HG03095 (cell line): ENCODE measurements around the gene B3GNT3.

Source experiments
- ATAC-seq: cut with Tn5 transposase; IDR thresholded peaks from one replicate; pipeline ENCODE4 v1.9.1; 2021; ENCODE audit warnings: moderate library complexity; ENCODE audit not compliant: unreplicated experiment

B3GNT3 gene

DNA sequence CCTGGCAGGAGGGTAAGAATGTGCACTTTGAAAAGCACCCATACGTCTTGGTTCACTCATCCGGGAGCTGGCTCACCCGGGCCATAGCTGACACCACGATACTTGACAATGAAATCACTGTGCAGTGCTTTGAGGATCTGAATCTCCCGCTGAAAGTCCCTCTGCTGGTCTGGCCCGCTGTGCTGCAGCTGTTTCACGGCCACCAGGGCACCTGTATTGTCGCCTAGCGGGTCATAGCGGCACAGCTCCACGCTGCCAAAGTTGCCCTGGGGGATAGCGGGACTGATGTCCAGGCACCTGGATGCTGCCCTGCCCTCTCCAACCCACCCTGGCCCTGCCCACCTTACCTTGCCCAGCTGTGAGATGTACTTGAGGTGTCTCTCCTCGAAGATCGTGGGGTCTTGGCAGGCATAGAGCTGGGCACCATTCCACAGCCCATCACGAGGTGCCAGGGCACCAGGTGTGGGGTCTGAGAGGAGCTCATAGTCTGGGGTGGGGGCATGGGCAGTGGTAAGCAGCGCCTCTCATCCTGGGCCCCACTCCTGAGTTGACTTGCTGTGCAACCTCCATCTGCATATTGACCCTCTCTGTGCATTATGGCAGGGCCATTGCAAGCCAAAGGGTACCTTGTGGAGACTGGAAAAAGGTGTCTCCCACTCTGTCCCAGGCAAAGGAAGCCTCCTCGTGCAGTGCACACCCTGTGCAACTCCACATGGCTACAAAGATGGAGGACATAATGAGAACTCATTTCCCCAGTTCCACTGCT is 37.7 kb downstream of the B3GNT3 start:
- ATAC-seq = no peak

DNA sequence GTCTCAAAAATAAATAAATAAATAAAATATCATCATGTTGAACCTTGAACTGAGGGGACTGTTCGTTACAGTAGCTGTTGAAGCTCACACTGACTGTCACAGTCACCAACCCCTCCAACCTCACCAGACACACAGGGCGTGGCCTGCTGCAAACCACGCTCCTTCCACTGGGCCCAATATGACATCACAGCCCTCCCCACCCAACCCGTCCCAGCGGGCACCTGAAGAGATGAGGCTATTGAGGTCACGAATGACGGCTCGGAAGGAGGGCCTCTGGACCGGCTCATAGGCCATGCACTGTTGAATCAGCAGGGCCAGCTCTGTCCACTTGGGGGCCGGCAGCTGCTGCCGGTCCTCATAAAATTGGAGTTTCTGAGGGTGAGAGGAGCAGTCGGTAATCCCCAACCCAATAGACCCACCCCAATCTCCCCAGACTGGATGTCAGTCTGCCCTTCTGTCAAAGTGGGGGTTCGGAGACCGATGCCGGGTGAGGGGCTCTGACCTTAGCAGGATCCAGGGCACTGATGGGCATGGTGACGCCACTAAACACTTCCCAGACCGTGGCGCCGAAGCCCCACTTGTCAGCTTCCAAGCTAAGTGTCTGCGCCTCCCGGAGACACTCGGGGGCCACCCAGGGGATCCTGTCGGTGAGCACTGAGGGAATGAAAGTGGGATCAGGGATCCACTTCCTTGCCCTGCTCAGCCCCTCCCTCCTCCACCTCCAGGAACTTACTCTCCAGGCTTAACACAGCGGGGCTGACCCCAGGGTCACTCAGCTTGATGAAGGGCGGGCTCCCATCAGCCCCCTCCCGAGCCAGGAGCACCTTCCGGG is 39.6 kb downstream of the B3GNT3 start:
- no peak for ATAC-seq

DNA sequence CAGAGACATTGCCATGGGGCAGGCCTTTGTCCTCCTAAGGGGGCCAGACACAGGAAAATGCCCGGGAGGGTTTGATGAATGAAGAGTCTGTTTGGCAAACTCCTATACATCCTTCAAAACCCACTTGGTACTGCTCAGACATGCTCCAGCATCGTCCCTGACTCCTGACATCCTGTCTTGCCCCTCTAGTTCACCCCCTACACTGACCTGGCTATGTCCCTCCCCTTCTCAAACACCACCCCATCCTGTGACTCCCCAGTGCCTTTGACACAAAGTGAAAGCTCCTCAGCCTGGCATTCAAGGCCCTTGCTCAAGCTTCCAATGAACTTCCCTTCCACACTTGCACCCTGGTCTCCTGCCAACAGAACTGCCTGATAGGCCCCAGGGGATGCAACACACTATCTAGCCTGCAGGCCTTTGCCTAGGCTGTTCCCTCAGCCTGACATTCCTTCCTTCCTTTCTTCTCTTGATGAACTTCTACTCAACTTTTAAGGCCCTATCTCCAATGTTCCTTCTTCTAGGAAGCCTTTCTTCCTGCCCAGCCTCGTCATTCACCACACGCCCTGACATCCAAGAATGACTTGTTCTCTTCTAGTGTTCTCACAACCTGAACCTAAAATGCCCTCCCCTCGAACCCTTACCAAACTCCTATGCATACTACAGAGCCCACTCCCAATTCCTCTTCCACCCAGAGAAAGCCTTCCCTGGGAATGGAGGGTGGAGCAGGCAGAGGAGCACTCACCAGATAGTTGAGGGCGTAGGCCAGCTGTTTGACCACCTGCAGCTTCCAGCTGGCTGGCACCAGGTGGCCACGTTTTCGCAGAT is 40.5 kb downstream of the B3GNT3 start:
- ATAC-seq = no peak

DNA sequence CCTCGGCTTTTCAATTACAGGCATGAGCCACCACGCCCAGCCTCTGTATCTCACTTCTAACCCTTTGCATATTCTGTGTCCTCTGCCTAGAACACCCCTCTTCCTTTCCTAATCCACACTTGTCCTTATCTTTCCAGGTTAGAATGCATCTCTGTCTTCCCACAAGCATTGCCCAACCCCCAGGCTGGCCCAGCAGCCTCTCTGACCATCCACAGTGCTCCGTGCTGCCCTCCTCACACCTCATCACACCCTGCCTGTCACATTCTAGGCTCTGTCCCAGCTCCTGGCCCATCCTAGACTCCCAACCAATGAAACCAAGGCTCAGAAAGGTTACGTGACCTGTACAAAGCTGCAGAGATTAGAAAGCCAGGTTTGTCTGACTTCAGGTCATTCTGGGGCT is 41.6 kb downstream of the B3GNT3 start:
- ATAC-seq = no peak

DNA sequence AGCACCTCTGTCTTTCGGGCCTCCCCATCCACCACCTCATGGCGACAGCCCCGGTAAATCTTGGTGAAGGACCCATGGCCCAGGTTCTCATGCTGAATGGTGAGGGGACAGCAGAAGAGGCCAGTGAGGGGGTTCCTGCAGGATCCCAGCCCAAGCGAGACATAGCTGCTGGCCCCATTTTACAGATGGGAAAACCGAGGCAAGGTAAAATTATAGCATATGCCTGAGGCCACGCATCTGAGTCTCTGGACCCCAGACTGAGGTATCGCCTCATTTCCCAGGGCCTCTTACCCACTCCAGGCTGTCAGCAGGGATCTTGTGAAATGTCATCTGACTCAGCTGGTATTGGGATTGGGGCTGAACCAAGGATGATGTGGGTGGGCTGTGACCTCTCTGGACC is 43.0 kb downstream of the B3GNT3 start:
- no peak for ATAC-seq

DNA sequence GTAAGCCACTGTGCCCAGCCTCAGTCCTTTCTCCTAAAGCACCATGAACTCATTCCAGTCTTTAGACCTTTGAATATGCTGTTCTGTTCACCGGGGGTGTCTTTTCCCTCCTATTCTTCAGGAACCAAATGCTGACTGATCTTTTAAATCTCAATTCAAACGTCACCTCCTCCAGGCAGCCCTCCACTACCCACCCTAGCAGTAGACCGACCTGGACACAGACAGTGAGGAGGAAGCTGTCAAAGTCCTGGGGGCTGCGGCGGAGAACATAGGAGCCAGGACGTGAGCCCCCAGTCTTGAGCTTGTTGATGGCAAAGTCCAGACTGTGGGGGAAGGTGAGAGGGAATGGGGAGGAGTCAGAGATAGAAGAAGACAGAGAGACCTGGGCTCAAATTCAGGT is 45.1 kb downstream of the B3GNT3 start:
- ATAC-seq = no peak

DNA sequence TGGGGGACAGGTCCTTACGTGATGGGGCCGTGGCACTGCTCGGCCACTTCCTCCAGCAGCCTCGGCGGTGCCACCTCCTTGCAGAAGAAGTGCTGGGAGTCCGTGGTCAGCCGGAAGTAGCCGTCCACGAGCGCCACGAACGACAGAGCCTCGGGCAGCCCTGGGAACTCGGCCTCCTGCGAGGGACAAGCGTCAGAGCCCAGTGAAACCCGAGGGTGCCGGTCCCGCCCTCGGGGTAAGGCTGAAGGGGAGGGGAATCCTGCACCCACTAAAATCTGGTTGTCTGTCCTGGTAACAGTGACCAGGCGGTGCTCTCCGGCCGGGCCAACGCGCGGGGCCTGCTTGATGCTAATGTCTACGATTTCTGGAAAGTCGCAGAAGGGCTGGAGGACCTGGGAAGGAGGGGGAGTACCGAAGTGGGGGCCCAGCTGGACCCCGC is 46.5 kb downstream of the B3GNT3 start:
- no peak for ATAC-seq

DNA sequence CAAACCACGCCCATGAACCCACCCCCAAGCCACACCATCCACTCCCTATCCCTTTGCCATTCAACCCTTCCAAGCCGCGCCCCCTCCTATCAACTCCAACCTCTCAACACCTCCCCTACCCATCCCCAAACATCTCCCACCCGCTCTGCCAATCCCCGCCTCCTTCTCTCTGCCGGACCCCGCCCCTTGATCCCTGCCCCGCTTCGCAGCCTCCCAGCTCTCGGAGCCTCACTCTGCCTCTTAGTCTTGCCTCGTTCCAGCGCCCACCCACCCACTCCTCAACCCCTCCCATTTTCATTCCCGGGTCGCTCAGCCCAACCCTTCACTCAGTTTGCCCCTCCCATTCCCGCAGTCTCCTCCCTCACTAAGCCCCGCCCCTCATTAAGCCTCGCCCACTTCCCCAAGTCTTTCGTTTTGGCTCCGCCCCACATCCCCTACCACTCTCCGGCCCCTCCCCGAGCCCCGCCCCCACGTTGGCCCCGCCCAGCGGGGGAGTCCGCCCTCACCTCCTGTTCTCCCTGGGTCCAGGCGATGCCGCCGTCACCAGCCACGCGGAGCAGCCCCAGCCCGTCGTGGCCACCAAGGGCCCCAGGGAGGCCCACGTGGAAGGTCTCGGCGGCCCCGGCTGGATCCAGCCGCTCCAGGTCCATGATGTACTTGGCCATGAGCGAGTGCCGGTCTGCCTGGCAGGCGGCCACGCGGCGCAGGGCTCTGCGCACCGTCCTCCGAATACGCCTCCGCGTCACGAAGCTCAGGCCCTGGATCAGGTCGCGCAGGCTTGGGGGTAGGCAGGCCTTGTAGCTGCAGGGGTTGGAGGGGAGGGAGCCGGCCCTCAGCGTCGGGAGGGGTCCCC is 47.1 kb downstream of the B3GNT3 start:
- ATAC-seq = no peak

DNA sequence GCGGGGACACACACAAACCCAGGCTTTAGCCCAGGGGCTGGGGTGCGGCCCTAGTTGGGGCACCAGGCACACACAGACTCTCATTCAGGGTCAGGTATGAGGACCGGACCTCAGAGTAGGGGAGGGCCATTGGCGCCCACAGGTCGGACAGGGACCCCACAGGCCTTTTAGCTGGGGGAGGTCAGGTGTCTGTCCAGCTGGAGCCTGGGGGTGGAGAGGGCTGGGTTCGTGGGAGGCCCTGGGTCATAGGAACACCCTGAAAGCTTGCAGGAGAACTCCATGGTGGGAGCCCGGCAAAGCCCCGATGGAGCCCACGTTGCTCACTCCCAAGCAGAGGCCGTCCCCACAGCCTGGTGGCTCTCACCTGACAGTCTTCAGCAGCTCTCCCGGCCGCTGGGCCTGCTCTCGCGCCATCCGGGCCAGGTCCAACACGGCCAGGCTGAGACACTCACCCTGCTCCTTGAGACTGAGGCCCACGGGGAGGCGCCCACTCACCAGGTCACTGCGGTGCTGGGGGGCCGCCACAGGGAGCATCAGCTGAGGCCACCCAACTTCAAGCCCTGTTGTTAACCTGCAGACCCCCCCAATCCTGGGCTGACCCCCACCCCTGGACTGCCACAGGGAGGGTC is 47.8 kb downstream of the B3GNT3 start:
- no peak for ATAC-seq

DNA sequence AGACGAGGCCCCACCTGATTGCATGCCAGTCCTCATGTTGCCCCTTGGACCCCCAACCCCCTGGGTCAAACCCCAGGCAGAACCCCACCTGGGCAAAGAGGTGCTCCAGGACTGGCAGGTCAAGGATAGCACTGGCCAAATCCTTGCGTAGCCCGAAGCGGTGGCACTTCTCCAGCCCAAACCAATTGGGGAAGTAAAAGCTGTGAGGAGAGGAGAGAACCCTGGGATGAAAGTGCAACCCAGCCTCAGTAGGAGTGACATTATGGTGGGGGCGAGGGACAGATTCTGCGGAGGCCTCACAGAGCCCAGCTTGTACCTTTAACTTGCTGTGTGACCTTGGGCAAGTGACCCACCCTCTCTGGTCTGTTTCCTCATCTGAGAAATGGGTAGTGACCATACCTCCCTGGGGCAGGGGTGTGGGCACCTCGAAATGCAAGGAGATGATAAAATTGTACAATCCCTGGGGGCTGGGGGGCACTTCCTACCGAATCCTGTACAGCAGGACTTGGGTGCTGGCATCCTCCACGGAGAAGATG is 48.4 kb downstream of the B3GNT3 start:
- no peak for ATAC-seq

DNA sequence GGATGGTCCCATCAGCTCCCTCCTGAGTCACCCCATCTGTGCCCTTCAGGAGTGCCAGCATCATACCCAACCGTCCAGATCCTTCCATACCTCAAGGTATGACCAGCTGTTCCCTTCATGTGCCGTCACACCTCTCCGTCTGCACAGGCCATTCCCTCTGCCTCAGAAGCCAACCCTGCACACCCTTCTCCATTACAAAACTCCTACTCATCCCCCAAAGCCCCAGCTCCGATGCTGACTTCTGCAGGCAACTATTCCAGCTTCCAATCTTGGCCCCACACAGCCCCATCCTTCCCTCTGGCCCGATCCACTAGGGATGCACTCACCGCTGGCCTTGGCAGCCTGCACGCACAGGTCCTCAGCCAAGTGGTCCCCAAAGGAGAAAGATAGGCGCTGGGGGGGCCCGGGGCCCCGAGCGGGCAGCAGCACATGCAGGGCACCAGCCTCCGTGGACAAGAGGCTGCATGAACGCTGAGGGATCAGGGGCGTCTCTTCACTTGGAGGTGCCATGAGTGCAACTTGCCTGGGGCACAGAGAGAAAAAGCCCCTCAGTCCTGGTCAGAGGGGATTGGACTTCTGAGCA is 49.1 kb downstream of the B3GNT3 start:
- no peak for ATAC-seq

DNA sequence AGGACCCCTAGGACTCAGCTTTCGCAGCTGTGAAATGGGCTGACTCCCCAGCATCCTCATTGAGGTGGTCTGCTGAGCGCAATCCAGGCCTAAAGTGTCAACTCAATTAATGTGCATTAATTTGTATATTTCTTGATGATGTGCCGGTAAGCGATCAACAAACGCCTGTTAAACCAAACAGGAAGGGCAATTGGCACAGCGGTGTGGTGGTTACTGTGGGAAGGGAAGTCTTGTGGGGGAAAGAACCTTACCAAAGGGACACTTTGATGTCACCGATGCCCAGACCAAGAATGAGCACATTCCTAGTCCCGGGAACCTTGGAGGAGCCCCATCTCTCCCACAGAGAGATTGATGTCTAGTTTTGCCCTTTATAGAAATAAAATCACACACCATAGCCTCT is 51.2 kb downstream of the B3GNT3 start:
- ATAC-seq = no peak

DNA sequence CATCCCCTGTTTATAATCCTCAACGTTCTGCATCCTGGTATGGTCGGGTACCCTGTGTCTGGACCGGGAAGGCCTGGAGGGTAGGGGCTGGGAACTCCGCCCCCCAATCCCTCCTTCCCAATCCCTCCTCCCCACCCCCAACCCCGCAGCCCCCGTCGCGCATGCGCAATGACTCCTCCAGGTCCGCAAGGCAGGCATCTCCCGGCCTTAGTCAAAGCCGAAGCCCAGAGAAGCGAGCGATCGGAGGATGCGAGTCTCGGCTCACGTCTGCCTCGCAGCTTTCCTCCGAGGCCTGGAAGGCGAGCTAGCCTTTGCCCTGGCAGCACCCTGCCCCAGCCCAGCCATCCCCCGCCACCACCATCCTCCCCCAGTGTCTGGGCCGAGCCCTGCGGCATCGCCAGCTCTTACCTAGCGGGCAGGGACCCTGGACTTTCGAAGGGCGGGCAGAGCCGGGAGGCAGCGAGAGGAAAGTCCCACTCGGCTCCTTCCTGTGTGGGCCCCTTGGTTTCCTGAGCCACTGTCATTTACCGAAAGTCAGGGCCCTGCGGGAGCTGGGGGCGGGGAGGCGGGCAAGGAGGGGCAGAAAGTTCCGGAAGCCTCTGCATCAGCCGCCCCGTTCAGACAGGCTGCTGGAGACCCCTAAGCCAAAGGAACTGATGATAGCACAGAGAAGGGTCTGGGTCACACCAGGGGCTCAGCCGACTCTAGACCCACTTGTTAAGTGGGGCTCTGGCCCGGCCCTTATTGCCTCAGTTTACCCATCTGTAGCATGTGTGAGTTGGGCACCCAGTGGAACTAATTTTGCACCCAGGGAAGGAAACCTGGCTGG is 52.8 kb downstream of the B3GNT3 start, which contains the start of gene JAK3:
JAK3 (minus strand) TSS at position 445 of the 829 bp plus-strand sequence. CDS start 3,565 bp downstream, outside the sequence.
- ATAC-seq = peak; percentile 47

DNA sequence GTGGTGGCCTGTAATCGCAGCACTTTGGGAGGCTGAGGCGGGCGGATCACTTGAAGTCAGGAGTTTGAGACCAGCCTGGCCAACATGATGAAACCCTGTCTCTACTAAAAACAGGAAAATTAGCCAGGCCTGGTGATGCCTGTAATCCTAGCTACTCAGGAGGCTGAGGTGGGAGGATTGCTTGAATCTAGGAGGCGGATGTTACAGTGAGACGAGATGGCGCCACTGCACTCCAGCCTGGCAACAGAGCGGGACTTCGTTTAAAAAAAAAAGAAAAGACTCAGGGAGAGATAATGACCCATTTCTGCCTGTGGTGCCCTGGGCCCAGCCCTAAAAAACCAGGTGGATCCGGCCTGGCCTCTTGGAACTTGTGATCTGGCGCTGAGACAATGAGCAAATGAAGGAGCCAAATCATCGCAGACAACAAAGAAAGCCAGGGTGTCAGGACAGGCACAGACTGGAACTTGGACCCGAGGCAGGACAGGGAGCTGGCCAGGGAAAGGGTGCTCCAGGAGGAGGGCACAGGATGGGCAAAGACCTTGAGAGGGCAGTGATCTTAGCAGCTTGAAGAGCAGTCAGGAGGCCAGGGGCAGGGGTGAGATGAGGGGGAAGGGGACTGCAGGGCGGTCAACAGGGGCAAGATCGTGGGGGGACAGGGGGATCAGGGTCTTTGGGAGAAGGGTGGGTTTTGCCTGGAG is 53.8 kb downstream of the B3GNT3 start:
- ATAC-seq = no peak

DNA sequence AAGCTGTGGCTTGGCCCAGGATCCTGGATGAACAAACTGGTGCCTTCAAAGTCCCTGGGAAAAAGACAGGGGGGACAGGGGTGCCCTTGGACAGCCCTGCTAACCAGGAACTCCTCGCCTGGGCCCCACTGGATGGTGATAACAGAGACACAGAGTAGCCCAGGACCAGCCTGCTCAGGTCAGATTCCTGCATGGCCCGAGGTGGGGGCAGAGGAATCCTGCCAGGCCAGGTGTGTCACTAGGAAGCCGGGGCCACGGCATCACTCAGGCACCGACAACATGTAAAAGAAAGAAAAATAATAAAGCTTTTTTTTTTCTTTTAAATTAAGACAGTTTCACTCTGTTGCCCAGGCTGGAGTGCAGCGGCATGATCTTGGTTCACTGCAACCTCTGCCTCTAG is 59.1 kb downstream of the B3GNT3 start:
- no peak for ATAC-seq

DNA sequence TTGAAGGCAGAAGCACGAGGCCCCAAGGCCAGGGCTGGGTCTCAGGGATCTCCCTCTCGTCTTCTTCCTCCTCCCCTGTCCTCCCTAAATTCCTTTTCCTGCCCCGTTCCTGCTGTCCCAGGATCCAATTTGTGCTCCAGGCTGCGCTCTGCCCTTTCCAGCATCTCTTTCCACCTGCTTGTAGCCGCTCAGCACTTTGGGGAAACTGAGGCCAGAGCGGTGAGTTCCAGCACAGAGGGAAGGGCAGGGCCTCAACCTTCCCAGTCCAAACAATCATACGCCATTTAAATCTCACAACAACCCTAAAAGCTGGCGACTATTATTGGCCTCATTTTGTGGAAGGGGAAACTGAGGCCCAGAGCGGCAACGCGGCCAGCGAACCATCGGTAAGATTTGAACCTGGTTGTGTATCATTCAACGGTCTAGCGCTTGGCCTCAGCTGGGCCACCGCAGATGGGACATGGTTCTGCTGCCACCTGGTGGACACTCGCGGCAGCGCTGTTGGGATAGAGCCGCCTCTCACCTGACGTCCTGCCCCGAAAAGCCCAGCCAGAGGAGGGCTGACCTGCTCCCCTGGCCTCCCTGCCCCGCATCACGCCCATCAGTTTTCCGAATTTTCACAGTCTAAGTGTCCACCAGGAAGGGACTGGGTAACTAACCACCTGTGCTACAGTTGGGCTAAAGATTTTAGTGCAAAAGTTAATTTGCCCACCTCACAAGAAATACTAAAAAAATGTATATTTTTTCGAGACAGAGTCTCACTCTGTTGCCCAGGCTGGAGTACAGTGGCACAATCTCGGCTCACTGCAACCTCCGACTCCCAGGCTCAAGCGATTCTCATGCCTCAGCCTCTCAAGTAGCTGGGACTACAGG is 60.6 kb downstream of the B3GNT3 start:
- no peak for ATAC-seq
